Measurements from ENCODE around the gene RFX7.

RFX7 gene

DNA sequence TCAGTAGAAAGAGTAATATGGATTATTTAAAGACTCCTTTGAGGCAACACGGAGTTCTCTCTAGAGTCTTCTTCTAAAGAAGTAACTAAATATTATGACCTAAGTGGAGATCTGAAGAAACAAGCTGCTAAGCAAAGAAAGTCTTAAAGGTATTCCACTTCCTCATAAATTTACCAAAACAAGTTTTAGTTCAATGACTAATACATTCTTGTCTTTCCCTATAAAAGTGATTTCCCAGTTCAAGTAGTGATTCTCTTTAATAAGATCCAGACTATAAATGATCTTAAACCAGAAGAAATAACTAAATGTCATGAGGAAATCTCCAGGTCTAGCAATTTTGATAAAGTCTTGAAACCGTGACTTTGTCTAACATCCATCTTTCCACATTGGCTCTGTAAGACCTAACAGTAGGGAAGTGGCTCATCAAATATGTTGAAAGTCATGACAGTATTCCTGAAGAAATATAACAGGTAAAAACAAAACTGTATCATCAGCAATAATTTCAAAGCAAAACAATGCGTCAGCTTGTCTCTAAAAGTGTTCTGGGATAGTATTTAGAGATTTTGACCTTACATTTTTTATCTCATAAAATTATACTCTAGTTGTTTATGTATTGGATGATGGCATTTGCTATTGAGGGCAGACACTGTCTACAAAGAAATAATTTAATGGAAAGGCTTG, 198.5 kb downstream of the RFX7 start:
- Histone ChIP-seq H3K36me3 (ENCODE audit: control insufficient read depth, insufficient read depth, low read length) (no peaks in the 10 kb centered on the region), H3K4me3 (ENCODE audit: low read length) (no peak overlapping the region), H3K27ac (ENCODE audit: low read depth, low read length) (no peak overlapping the region), H3K4me1 (ENCODE audit: control insufficient read depth, insufficient read depth, low read length) (peaks cover 3% of the 10 kb centered on the region), H3K27me3 (ENCODE audit: control insufficient read depth, insufficient read depth, low read length) (no peaks in the 10 kb centered on the region), H3K9ac (ENCODE audit: low read length) (no peak overlapping the region)

GRCh38 chr15:56042982-56043980, 200.4 kb downstream of the RFX7 start:
- Histone ChIP-seq H3K4me3 (ENCODE audit: low read length) (no peak overlapping the region), H3K27ac (ENCODE audit: low read depth, low read length) (no peak overlapping the region)

GRCh38 chr15:56042498-56042897, 201.2 kb downstream of the RFX7 start:
- no peak overlapping the region for H3K4me3 ChIP-seq (ENCODE audit: low read length)
- H3K36me3 ChIP-seq (ENCODE audit: control insufficient read depth, insufficient read depth, low read length): no peaks in the 10 kb centered on the region
- H3K9ac ChIP-seq (ENCODE audit: low read length): no peak overlapping the region
- peaks cover 6% of the 10 kb centered on the region for H3K4me1 ChIP-seq (ENCODE audit: control insufficient read depth, insufficient read depth, low read length)
- no peaks in the 10 kb centered on the region for H3K27me3 ChIP-seq (ENCODE audit: control insufficient read depth, insufficient read depth, low read length)
- H3K27ac ChIP-seq (ENCODE audit: low read depth, low read length): no peak overlapping the region

More at GRCh38 chr15:56042982-56043980, 200.4 kb downstream of the RFX7 start:
- Histone ChIP-seq H3K36me3 (ENCODE audit: control insufficient read depth, insufficient read depth, low read length) (no peaks in the 10 kb centered on the region), H3K9ac (ENCODE audit: low read length) (no peak overlapping the region), H3K4me1 (ENCODE audit: control insufficient read depth, insufficient read depth, low read length) (peaks cover 6% of the 10 kb centered on the region), H3K27me3 (ENCODE audit: control insufficient read depth, insufficient read depth, low read length) (no peaks in the 10 kb centered on the region)

- no peaks in the 10 kb centered on the region for H3K36me3 ChIP-seq (ENCODE audit: control insufficient read depth, insufficient read depth, low read length)
- no peaks in the 10 kb centered on the region for H3K27me3 ChIP-seq (ENCODE audit: control insufficient read depth, insufficient read depth, low read length)
- no peak overlapping the region for H3K9ac ChIP-seq (ENCODE audit: low read length)
- peaks cover 6% of the 10 kb centered on the region for H3K4me1 ChIP-seq (ENCODE audit: control insufficient read depth, insufficient read depth, low read length)
- no peak overlapping the region for H3K27ac ChIP-seq (ENCODE audit: low read depth, low read length)
- H3K4me3 ChIP-seq (ENCODE audit: low read length): no peak overlapping the region
These were observed 201.6 kb downstream of the RFX7 start for GRCh38 chr15:56042031-56042430.

DNA sequence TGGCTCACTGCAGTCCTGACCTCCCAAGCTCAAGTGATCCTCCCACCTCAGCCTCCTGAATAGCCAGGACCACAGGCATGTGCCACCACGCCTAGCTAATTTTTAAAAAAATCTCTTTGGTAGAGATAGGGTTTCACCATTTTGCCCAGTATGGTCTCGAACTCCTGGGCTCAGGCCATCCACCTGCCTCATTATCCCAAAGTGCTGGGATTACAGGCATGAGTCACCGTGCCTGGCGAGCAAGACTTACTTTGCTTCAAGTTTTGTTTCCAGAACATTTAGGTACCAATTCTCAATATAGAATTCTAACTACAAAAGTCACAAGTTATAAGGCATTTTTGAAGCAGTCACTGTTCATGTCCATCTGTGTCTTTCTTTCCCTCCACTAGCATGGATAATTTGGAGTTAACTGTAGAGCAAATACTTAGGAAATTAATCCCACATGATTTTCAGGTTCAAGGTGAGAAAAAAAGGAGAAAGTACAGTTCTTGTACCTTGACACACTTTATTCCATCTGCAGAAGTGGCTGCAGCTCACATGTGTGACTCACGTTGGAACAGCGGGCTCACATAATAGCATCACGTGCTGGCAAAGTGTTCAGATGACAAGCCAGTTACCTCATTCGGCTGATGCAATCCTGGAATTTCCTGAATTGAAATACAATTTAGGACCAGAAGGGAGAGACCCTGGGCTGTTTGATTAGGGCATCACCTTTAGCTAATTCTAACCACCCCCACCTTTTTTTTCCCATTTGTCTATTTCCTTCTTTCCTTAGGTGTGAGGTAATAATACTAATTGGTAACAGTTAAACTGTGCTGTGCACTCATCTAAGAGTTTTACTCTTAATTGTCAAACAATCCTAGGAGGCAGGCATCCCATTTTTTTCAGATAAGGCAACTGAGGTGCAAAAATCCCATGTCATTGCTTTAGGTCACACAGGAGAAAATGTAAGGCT, 203.3 kb downstream of the RFX7 start:
- no peak overlapping the region for H3K9ac ChIP-seq (ENCODE audit: low read length)
- H3K27ac ChIP-seq (ENCODE audit: low read depth, low read length): no peak overlapping the region

DNA sequence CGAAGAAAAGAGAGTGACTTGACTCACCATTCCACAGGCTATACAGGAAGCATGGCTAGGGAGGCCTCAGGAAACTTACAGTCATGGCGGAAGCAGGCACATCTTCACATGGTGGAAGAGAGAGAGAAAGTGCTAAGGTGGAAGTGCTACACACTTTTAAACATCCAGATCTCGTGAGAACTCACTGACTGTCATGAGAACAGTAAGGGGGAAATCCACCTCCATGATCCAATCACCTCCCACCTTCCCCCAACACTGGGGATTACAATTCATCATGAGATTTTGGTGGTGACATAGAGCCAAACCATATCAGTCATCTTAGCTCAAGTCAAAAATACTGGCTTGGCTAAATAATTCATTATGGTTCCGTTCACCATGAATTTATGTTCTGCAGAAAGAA, 205.0 kb downstream of the RFX7 start:
- no peaks in the 10 kb centered on the region for H3K27me3 ChIP-seq (ENCODE audit: control insufficient read depth, insufficient read depth, low read length)
- H3K9ac ChIP-seq (ENCODE audit: low read length): no peak overlapping the region
- H3K27ac ChIP-seq (ENCODE audit: low read depth, low read length): no peak overlapping the region
- no peaks in the 10 kb centered on the region for H3K36me3 ChIP-seq (ENCODE audit: control insufficient read depth, insufficient read depth, low read length)
- no peak overlapping the region for H3K4me3 ChIP-seq (ENCODE audit: low read length)
- peaks cover 6% of the 10 kb centered on the region for H3K4me1 ChIP-seq (ENCODE audit: control insufficient read depth, insufficient read depth, low read length)

More for the DNA sequence above, 203.3 kb downstream of the RFX7 start:
- Histone ChIP-seq H3K4me3 (ENCODE audit: low read length) (no peak overlapping the region), H3K36me3 (ENCODE audit: control insufficient read depth, insufficient read depth, low read length) (no peaks in the 10 kb centered on the region), H3K4me1 (ENCODE audit: control insufficient read depth, insufficient read depth, low read length) (peaks cover 6% of the 10 kb centered on the region), H3K27me3 (ENCODE audit: control insufficient read depth, insufficient read depth, low read length) (no peaks in the 10 kb centered on the region)

DNA sequence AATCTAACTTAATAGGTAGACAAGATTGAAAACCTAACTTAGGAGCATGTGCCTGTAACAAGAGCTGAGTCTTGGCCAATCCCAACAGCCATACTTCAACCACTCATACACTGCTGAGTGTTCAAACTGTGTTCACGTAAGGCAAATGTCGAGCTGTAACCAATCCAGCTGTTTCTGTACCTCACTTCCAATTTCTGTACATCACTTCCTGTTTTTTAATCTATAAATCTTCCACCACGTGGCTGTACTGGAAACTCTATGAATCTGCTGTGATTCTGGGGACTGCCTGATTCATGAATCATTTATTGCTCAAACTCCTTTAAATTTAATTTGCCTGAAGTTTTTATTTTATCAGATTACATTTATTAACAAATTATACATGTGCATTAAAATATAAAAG, 205.7 kb downstream of the RFX7 start:
- Histone ChIP-seq H3K36me3 (ENCODE audit: control insufficient read depth, insufficient read depth, low read length) (no peaks in the 10 kb centered on the region), H3K27me3 (ENCODE audit: control insufficient read depth, insufficient read depth, low read length) (no peaks in the 10 kb centered on the region), H3K9ac (ENCODE audit: low read length) (no peak overlapping the region), H3K27ac (ENCODE audit: low read depth, low read length) (no peak overlapping the region), H3K4me1 (ENCODE audit: control insufficient read depth, insufficient read depth, low read length) (peaks cover 6% of the 10 kb centered on the region), H3K4me3 (ENCODE audit: low read length) (no peak overlapping the region)
